Epithelial cell of esophagus (primary cell): ENCODE data around the gene RBM43.
"Not testable (repeated sequence)": the region's sequence is repeated elsewhere in the genome, so short reads cannot be mapped to it uniquely, and the experiment has no call there.

Source experiments
- DNase-seq: peaks from one replicate; pipeline ENCODE4 v3.0.0; 2010; ENCODE audit warnings: low read depth
- H3K4me3 ChIP-seq: 2 replicates; pipeline ENCODE4 v1.5.1; 2011; ENCODE audit warnings: mild to moderate bottlenecking, low read length, control low read depth
- CTCF ChIP-seq: IDR thresholded peaks from 2 replicates; pipeline ENCODE4 v1.5.1; 2011; ENCODE audit warnings: low read depth, mild to moderate bottlenecking, low read length, control low read depth, inconsistent platforms; ENCODE audit not compliant: insufficient read depth; ENCODE audit errors: missing control alignments

Gene RBM43

GRCh38 chr2:151240433-151240832, 21.2 kb downstream of the RBM43 start:
- TF ChIP-seq CTCF: no peak
- DNase-seq: no peak
- no peak overlapping the region for H3K4me3 ChIP-seq

GRCh38 chr2:151239624-151240023, 22.0 kb downstream of the RBM43 start:
- H3K4me3 ChIP-seq: no peak overlapping the region
- peak; percentile 14 for DNase-seq
- TF ChIP-seq CTCF: no peak

GRCh38 chr2:151238527-151239487, 22.9 kb downstream of the RBM43 start:
- H3K4me3 ChIP-seq: no peak overlapping the region
- peak; percentile 80 for TF ChIP-seq CTCF
- DNase-seq: peak; percentile 79

GRCh38 chr2:151237422-151238025, 24.1 kb downstream of the RBM43 start:
- DNase-seq: peak; percentile 76
- TF ChIP-seq CTCF: peak; percentile 14
- no peak overlapping the region for H3K4me3 ChIP-seq

- DNase-seq, H3K4me3 ChIP-seq: not testable (repeated sequence)
Observed at GRCh38 chr2:151233760-151234159, 27.9 kb downstream of the RBM43 start.

- DNase-seq, H3K4me3 ChIP-seq: not testable (repeated sequence)
Observed at GRCh38 chr2:151233288-151233687, 28.4 kb downstream of the RBM43 start.

GRCh38 chr2:151230627-151231140, 31.0 kb downstream of the RBM43 start:
- DNase-seq: no peak
- no peak overlapping the region for H3K4me3 ChIP-seq
- no peak for TF ChIP-seq CTCF
